HK-2 (cell line): ENCODE results near the gene PGPEP1.
"Not testable (repeated sequence)": the region's sequence is repeated elsewhere in the genome, so short reads cannot be mapped to it uniquely, and the experiment has no call there.

Source experiments
- DNase-seq: peaks from one replicate; pipeline ENCODE4 v3.0.0-alpha.2; 2018; ENCODE audit not compliant: unreplicated experiment

The PGPEP1 gene

GRCh38 chr19:18390065-18390907 lies 49.9 kb downstream of the PGPEP1 start:
- DNase-seq, result no peak

GRCh38 chr19:18391509-18392075 lies 51.2 kb downstream of the PGPEP1 start:
- no peak for DNase-seq

GRCh38 chr19:18392417-18392816 lies 52.0 kb downstream of the PGPEP1 start:
- no peak for DNase-seq

GRCh38 chr19:18392926-18393325 lies 52.5 kb downstream of the PGPEP1 start:
- no peak for DNase-seq

GRCh38 chr19:18393836-18394235 lies 53.4 kb downstream of the PGPEP1 start:
- no peak for DNase-seq

GRCh38 chr19:18396471-18397241 lies 56.3 kb downstream of the PGPEP1 start:
- no peak for DNase-seq

- DNase-seq, result no peak
Observed at GRCh38 chr19:18397242-18398202, 57.1 kb downstream of the PGPEP1 start, which contains the start of gene LRRC25. Gene LRRC25, minus strand, starts transcription at chr19:18397622. Its CDS starts 659 bp downstream, at chr19:18396963.

GRCh38 chr19:18399008-18399407 lies 58.6 kb downstream of the PGPEP1 start:
- peak; percentile 52 for DNase-seq

- DNase-seq, result peak; percentile 82
Observed at GRCh38 chr19:18401580-18402112, 61.2 kb downstream of the PGPEP1 start.

GRCh38 chr19:18402455-18403248 lies 62.3 kb downstream of the PGPEP1 start:
- DNase-seq, result peak; percentile 21

GRCh38 chr19:18405754-18406153 lies 65.4 kb downstream of the PGPEP1 start:
- not testable (repeated sequence) for DNase-seq

- DNase-seq, result no peak
Observed at GRCh38 chr19:18406749-18407148, 66.4 kb downstream of the PGPEP1 start.

- DNase-seq, result peak; percentile 95
Observed at GRCh38 chr19:18408053-18408476, 67.7 kb downstream of the PGPEP1 start.

- no peak for DNase-seq
Observed at GRCh38 chr19:18412610-18413239, 72.3 kb downstream of the PGPEP1 start.

- DNase-seq, result peak; percentile 37
Observed at GRCh38 chr19:18414504-18415177, 74.2 kb downstream of the PGPEP1 start.

- DNase-seq, result no peak
Observed at GRCh38 chr19:18415178-18415867, 74.9 kb downstream of the PGPEP1 start.

GRCh38 chr19:18416778-18417249 lies 76.4 kb downstream of the PGPEP1 start:
- peak; percentile 88 for DNase-seq
